Type B pancreatic cell (in vitro differentiated cells): ENCODE data around the gene CNTN1. TPM values are rescaled to one million over a fixed set of nuclear protein-coding genes. Genes with fewer than 3 reads are reported as not detected.
A peak's percentile ranks its signal among the peaks of the same experiment; 100 is the strongest.

Source experiments
- DNase-seq: peaks from one replicate; pipeline ENCODE4 v3.0.0; 2021; ENCODE audit warnings: mixed read lengths; ENCODE audit not compliant: unreplicated experiment; ENCODE audit errors: extremely low spot score
- H3K27ac Mint-ChIP-seq: 2 replicates; pipeline ENCODE4 v1.8.0; 2021; ENCODE audit warnings: mild to moderate bottlenecking, mixed read lengths
- H3K27me3 Mint-ChIP-seq: 2 replicates; pipeline ENCODE4 v1.8.0; 2021; ENCODE audit warnings: mixed read lengths
- H3K36me3 Mint-ChIP-seq: 2 replicates; pipeline ENCODE4 v1.8.0; 2021; ENCODE audit warnings: mixed read lengths
- H3K4me1 Mint-ChIP-seq: one replicate; pipeline ENCODE4 v1.8.0; 2021; ENCODE audit warnings: mixed read lengths; ENCODE audit not compliant: unreplicated experiment
- H3K4me3 Mint-ChIP-seq: 2 replicates; pipeline ENCODE4 v1.8.0; 2021; ENCODE audit warnings: mild to moderate bottlenecking, mixed read lengths
- H3K9me3 Mint-ChIP-seq: 2 replicates; pipeline ENCODE4 v1.8.0; 2021; ENCODE audit warnings: mixed read lengths
- total RNA-seq: library from RNA; stranded (reverse); gene quantifications from 2 replicates; pipeline ENCODE4 v1.2.1, GENCODE V29; 2021; ENCODE audit warnings: low replicate concordance
- TF ChIP-seq, protein P1 (sequence below): fragments of 200-600 bp; sonication (generic); conservative IDR thresholded peaks from 2 replicates; pipeline ENCODE4 v1.5.0; 2021; ENCODE audit warnings: antibody characterized with exemption, mild to moderate bottlenecking

CNTN1 gene
- total RNA-seq, 1 donor from 2014 or later = 19.3 TPM

DNA sequence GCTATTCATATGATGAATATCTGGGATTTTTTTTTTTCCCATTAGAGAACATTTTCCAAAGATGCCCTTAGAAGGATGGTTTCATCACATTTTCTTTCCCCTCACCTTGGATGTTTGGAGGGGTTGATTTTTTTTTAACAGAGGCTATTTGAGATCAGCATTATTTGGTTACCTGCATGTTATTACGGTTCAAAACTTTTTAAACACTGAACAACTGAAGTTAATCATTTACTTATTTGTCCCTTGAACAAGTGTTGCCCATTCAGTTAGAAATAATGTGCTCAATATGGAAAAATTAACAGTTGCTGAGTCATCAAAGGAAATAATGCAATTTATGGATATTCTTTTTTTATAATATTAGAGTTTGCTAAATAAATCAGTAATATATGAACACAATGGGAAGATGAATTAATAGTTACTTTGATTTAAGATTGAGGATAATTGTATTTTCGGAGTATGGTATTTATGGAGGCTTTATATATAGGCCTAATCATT is 26.7 kb downstream of the CNTN1 start:
- Mint-ChIP-seq H3K27me3 (no peaks in the 10 kb centered on the region), H3K27ac (no peak overlapping the region), H3K9me3 (no peaks in the 10 kb centered on the region), H3K4me1 (no peaks in the 10 kb centered on the region), H3K36me3 (no peaks in the 10 kb centered on the region), H3K4me3 (no peak overlapping the region)
- DNase-seq = no peak
- TF ChIP-seq, protein P1, sequence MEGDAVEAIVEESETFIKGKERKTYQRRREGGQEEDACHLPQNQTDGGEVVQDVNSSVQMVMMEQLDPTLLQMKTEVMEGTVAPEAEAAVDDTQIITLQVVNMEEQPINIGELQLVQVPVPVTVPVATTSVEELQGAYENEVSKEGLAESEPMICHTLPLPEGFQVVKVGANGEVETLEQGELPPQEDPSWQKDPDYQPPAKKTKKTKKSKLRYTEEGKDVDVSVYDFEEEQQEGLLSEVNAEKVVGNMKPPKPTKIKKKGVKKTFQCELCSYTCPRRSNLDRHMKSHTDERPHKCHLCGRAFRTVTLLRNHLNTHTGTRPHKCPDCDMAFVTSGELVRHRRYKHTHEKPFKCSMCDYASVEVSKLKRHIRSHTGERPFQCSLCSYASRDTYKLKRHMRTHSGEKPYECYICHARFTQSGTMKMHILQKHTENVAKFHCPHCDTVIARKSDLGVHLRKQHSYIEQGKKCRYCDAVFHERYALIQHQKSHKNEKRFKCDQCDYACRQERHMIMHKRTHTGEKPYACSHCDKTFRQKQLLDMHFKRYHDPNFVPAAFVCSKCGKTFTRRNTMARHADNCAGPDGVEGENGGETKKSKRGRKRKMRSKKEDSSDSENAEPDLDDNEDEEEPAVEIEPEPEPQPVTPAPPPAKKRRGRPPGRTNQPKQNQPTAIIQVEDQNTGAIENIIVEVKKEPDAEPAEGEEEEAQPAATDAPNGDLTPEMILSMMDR = no peak

DNA sequence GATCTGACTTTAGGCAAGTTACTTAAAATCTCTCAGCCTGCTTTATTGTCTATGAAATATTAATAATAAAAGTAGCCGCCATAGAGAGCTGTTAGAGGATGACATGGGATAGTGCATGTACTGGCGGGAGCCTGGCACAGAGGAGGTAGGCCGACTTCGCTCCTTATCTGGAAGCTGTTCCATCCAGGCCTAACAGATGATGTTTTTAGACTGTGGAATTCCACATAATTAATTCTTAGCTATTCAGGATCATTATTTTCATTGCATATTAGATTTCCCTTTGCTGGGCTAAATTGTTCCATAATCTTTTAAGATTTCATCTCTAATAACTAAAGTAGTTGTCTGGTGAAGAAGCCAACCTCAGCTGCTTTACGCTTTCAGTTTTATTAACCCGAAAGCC is 30.8 kb downstream of the CNTN1 start:
- peaks cover 4% of the 10 kb centered on the region for H3K4me1 Mint-ChIP-seq
- no peaks in the 10 kb centered on the region for H3K36me3 Mint-ChIP-seq
- TF ChIP-seq, protein P1 = no peak
- H3K27ac Mint-ChIP-seq = no peak overlapping the region
- H3K9me3 Mint-ChIP-seq = no peaks in the 10 kb centered on the region
- H3K27me3 Mint-ChIP-seq = no peaks in the 10 kb centered on the region
- no peak for DNase-seq
- H3K4me3 Mint-ChIP-seq = no peak overlapping the region

DNA sequence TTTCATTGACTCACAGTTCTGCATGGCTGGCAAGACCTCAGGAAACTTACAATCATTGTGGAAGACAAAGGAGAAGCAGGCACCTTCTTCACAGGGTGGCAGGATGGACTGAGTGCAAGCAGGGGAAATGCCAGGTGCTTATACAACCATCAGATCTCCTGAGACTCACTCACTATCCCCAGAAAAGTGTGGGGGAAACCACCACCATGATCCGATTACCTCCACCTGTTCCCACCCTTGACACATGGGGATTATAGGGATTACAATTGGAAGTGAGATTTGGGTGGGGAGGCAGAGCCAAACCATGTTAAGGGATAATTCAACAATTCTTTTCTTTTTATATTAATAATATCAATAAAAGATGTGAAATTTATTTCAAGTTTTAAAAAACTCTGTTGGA is 34.1 kb downstream of the CNTN1 start:
- no peak for DNase-seq
- H3K9me3 Mint-ChIP-seq = no peaks in the 10 kb centered on the region
- no peaks in the 10 kb centered on the region for H3K36me3 Mint-ChIP-seq
- no peak overlapping the region for H3K4me3 Mint-ChIP-seq
- H3K27me3 Mint-ChIP-seq = no peaks in the 10 kb centered on the region
- TF ChIP-seq, protein P1 = no peak
- H3K4me1 Mint-ChIP-seq = peaks cover 5% of the 10 kb centered on the region
- H3K27ac Mint-ChIP-seq = no peak overlapping the region

DNA sequence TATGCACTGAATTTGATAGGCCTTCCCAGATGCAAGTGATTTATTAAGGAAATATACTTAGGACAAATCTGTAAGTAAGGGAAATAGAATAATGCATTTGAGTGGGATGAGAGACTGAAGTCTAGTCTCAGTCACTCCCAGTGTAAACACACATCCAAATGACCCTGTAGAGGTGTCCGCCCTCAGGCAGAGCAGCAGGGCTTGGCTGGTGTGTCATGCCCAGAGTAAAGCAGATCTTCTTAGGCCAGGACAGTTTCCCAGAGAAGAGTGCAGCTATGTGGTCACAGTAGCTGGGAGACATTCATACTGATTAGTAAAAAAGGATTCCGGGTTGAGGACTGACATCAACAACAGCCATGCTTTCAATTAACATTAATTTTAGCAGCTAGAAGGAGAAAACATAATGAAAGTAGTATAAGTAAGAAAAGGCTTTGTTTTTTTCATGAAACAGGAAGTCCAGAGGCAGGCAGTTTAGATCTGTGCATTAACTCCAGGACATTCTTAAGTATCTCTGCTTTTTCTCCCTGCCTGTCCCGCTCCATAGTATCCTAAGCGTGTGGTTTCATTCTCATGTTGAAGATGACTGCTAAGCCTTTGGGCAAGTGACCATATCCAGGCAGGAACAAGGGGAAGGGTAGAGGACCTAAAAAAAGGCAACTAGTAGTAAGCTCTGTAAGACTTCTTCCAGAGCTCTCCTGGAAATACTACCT is 35.7 kb downstream of the CNTN1 start:
- peak overlapping the region; percentile 17 for H3K27ac Mint-ChIP-seq
- TF ChIP-seq, protein P1 = no peak
- no peaks in the 10 kb centered on the region for H3K27me3 Mint-ChIP-seq
- H3K36me3 Mint-ChIP-seq = no peaks in the 10 kb centered on the region
- H3K9me3 Mint-ChIP-seq = no peaks in the 10 kb centered on the region
- DNase-seq = no peak
- H3K4me3 Mint-ChIP-seq = no peak overlapping the region
- peaks cover 5% of the 10 kb centered on the region for H3K4me1 Mint-ChIP-seq

DNA sequence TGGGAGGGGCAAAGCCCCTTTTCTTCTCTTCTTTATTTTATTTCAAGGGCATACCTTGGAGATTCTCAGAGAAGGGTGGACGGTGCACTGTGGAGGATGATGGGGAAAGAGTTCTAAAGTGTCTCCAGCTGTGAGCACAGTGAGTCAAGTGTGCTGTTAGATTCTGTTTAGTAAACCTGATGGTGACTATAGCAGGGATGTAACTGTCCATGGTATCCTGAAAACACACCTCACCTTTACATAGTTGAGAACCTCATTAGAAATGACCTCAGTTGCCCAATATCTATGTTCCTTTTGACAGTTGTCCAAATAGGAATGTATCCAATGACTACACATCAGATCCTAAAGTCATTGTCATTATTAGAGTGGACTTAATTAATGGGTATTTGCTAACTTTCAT is 38.0 kb downstream of the CNTN1 start:
- TF ChIP-seq, protein P1 = no peak
- Mint-ChIP-seq H3K27ac (no peak overlapping the region), H3K9me3 (no peaks in the 10 kb centered on the region), H3K4me1 (peaks cover 5% of the 10 kb centered on the region), H3K36me3 (no peaks in the 10 kb centered on the region), H3K27me3 (no peaks in the 10 kb centered on the region), H3K4me3 (no peak overlapping the region)
- no peak for DNase-seq
